HS-27A (cell line): ENCODE measurements around the gene PRAMEF5.
"Not testable (repeated sequence)": the region's sequence is repeated elsewhere in the genome, so short reads cannot be mapped to it uniquely, and the experiment has no call there.

Experiments used
- DNase-seq: peaks from one replicate; pipeline ENCODE4 v3.0.0-alpha.2; 2012; ENCODE audit warnings: low read depth, missing footprints

PRAMEF5 gene

GRCh38 chr1:13277016-13277415 lies 23.0 kb downstream of the PRAMEF5 start:
- not testable (repeated sequence) for DNase-seq

- DNase-seq: not testable (repeated sequence)
Measured at GRCh38 chr1:13279617-13280016, 25.6 kb downstream of the PRAMEF5 start.

GRCh38 chr1:13285037-13285436 lies 31.0 kb downstream of the PRAMEF5 start, which contains the start of gene PRAMEF8:
PRAMEF8 (minus strand) TSS chr1:13285137; CDS start chr1:13284091, 1,046 bp downstream.
- not testable (repeated sequence) for DNase-seq

- not testable (repeated sequence) for DNase-seq
Measured at GRCh38 chr1:13289030-13289429, 35.0 kb downstream of the PRAMEF5 start.

GRCh38 chr1:13297216-13297931 lies 43.4 kb downstream of the PRAMEF5 start:
- not testable (repeated sequence) for DNase-seq

GRCh38 chr1:13298699-13299098 lies 44.7 kb downstream of the PRAMEF5 start:
- DNase-seq: not testable (repeated sequence)

- not testable (repeated sequence) for DNase-seq
Measured at GRCh38 chr1:13302197-13302596, 48.2 kb downstream of the PRAMEF5 start.

GRCh38 chr1:13303239-13303638 lies 49.2 kb downstream of the PRAMEF5 start, which contains the start of gene PRAMEF33:
PRAMEF33 (plus strand) TSS chr1:13303539; CDS start chr1:13305955, 2,416 bp downstream.
- not testable (repeated sequence) for DNase-seq
